ENCODE data around the gene SOX21.

SOX21 gene

DNA sequence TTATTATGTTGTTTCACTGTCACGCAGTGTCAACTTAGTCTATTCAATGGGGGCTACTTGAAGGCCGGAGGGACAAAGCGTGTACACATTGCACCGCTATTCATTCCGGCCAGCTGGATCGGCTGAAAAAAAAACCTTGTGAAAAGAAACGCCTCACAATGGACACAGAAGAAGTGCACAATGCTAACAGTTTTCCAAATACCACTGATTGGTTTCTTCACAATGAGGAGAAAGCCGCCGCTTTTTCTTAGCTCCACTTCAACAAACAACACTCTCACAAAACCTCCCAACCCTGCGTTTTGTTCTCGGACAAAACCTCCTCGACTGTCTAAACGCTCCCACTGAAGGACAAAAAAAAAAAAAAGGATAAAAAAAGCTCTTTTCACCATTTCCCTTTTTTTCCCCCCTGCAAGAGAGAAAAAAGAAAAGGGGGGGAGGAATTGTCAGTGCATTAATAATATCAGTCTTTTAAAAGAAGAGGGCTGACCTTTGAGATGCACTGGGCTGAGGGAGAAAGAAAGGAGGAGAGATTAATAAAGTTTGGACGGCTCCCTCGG, 5.4 kb downstream of the SOX21 start:
- H3K36me3 ChIP-seq (ENCODE audit: control insufficient read depth, insufficient read depth, low read length), result no peaks in the 10 kb centered on the region
- no peak overlapping the region for H3K9ac ChIP-seq (ENCODE audit: low read length)
- H3K27me3 ChIP-seq (ENCODE audit: control insufficient read depth, insufficient read depth, low read length), result peaks cover 66% of the 10 kb centered on the region
- H3K9me3 ChIP-seq (ENCODE audit: control insufficient read depth, low read length), result no peaks in the 10 kb centered on the region
- peaks cover 12% of the 10 kb centered on the region for H3K4me1 ChIP-seq (ENCODE audit: control insufficient read depth, insufficient read depth, low read length)
- no peak overlapping the region for H3K4me3 ChIP-seq (ENCODE audit: low read length)

DNA sequence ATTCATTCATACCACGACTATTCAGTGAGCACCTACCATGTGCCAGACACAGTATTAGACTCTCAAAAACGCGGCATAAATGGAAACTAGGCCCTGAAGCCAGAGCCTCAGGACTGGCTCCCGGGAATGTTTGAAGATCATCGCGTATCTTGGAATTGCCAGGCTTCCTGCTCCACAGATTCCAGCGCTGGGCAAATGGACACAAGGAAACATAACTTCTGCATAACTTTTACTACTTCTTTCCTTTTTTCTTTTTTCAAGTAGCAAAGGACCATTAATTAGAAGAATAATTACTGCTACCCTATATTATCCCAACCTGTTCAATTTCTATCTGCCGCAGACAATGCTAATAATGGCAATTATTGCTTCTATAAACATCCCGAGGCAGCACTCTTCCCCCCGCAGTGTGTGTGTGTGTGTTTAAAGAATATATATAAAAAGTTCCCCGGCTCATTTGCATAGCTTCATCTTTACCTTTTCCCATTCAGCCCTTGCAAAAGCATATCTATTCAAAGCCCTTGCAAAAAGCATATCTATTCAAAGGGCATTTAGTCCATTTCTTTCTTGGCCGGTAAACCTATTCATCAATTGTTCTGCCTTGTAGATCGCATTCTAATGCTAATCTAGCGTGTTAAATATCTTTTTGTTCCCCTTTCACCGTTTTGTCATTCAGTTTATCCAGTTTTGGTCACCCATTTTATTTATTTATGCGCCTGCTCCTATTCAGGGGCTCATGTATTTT, 6.1 kb downstream of the SOX21 start:
- H3K9ac ChIP-seq (ENCODE audit: low read length), result no peak overlapping the region
- H3K4me1 ChIP-seq (ENCODE audit: control insufficient read depth, insufficient read depth, low read length), result peaks cover 12% of the 10 kb centered on the region
- peaks cover 69% of the 10 kb centered on the region for H3K27me3 ChIP-seq (ENCODE audit: control insufficient read depth, insufficient read depth, low read length)
- no peaks in the 10 kb centered on the region for H3K36me3 ChIP-seq (ENCODE audit: control insufficient read depth, insufficient read depth, low read length)
- H3K4me3 ChIP-seq (ENCODE audit: low read length), result no peak overlapping the region
- no peaks in the 10 kb centered on the region for H3K9me3 ChIP-seq (ENCODE audit: control insufficient read depth, low read length)

DNA sequence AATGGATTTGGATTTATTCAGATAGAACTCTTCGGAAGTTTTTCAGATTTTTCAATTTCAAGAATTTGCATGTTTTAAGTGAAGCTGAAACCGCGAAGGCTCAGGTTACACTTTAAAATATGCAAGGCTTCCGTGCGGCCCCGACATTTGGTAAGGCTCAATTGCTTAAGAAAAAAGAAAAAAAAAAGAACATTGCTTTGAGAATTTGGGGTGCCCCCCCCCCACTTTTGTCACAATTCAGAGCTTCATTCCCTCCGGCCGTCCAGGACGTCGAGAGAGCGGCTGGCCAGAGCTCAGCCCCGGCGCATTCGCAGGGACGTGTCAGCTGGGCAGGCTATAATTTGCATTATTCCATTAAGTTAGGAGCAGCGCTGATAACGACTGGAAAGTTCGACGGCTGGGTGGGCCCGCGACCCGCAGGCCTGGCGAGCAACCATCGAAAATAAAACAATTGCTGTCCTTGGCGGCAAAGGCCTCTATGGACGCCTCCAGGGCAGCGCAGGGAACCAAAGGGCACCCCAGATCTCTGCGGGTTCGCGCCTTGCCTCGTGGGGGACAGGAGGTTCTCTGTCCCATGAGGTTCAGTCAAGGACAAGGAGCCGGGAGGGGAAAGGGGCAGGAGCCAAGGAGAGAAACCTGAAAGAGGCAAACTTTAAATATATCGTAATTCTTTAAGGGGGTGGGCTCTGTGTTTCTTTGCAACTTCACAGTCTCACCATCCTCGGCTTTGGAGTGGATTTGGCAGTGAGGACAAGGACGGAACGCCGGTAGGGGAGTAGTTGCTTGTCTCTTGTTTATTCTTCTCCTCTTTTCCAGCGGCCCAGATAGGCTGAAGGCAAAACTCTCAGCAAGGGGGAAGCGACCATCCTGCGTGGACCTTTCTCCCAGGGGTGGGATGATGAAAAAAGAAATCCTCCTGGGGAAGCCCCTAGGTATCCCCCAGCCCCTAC, 7.0 kb downstream of the SOX21 start:
- H3K27me3 ChIP-seq (ENCODE audit: control insufficient read depth, insufficient read depth, low read length), result peaks cover 68% of the 10 kb centered on the region
- peaks cover 12% of the 10 kb centered on the region for H3K4me1 ChIP-seq (ENCODE audit: control insufficient read depth, insufficient read depth, low read length)
- H3K9me3 ChIP-seq (ENCODE audit: control insufficient read depth, low read length), result no peaks in the 10 kb centered on the region
- H3K9ac ChIP-seq (ENCODE audit: low read length), result no peak overlapping the region
- H3K36me3 ChIP-seq (ENCODE audit: control insufficient read depth, insufficient read depth, low read length), result no peaks in the 10 kb centered on the region
- H3K4me3 ChIP-seq (ENCODE audit: low read length), result no peak overlapping the region

DNA sequence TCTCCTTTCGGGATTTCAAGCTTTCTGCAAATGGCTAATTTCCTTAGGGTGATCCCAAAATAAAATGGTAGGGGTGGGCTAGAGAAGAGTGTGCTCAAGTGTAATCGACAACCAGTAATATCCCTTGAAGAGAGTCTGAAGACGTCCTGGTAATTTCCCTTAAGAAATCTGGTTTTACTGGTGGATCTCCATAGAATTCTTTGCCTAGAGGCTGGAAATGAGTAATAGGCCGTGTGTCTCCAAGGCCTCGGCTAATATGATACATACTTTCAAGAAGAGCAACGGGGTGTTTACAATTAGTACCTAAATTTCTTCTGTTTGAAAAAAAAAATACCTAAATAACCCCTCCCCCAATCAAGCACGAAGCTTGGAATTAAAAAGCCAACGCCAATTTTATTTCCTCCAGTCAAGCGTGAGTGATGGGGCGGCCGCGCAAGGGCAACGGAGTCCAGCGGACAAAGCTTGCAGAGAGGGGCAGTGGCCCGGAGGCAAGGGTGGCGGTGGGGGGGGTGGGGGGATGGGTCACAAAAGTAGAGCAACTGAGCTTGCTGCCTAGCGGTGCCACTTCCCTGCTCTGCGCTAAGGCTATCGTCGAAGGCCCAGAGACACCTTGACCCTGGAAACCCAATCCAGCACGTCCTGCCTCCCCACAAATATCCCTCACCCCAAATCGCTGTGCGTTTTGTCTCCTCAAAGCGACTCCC, 7.8 kb downstream of the SOX21 start:
- peaks cover 68% of the 10 kb centered on the region for H3K27me3 ChIP-seq (ENCODE audit: control insufficient read depth, insufficient read depth, low read length)
- no peak overlapping the region for H3K9ac ChIP-seq (ENCODE audit: low read length)
- no peaks in the 10 kb centered on the region for H3K9me3 ChIP-seq (ENCODE audit: control insufficient read depth, low read length)
- H3K4me3 ChIP-seq (ENCODE audit: low read length), result no peak overlapping the region
- peaks cover 17% of the 10 kb centered on the region for H3K4me1 ChIP-seq (ENCODE audit: control insufficient read depth, insufficient read depth, low read length)
- no peaks in the 10 kb centered on the region for H3K36me3 ChIP-seq (ENCODE audit: control insufficient read depth, insufficient read depth, low read length)

- H3K4me1 ChIP-seq (ENCODE audit: control insufficient read depth, insufficient read depth, low read length), result peaks cover 17% of the 10 kb centered on the region
- H3K9me3 ChIP-seq (ENCODE audit: control insufficient read depth, low read length), result no peaks in the 10 kb centered on the region
- no peaks in the 10 kb centered on the region for H3K36me3 ChIP-seq (ENCODE audit: control insufficient read depth, insufficient read depth, low read length)
- peaks cover 62% of the 10 kb centered on the region for H3K27me3 ChIP-seq (ENCODE audit: control insufficient read depth, insufficient read depth, low read length)
- H3K9ac ChIP-seq (ENCODE audit: low read length), result no peak overlapping the region
- no peak overlapping the region for H3K4me3 ChIP-seq (ENCODE audit: low read length)
These were observed 8.5 kb downstream of the SOX21 start for GRCh38 chr13:94703721-94704314.

- Histone ChIP-seq H3K4me3 (ENCODE audit: low read length) (no peak overlapping the region), H3K9ac (ENCODE audit: low read length) (no peak overlapping the region), H3K9me3 (ENCODE audit: control insufficient read depth, low read length) (no peaks in the 10 kb centered on the region), H3K4me1 (ENCODE audit: control insufficient read depth, insufficient read depth, low read length) (peaks cover 17% of the 10 kb centered on the region), H3K36me3 (ENCODE audit: control insufficient read depth, insufficient read depth, low read length) (no peaks in the 10 kb centered on the region), H3K27me3 (ENCODE audit: control insufficient read depth, insufficient read depth, low read length) (peaks cover 59% of the 10 kb centered on the region)
These were observed 9.1 kb downstream of the SOX21 start for GRCh38 chr13:94703271-94703670.

- H3K4me1 ChIP-seq (ENCODE audit: control insufficient read depth, insufficient read depth, low read length), result peaks cover 17% of the 10 kb centered on the region
- H3K9ac ChIP-seq (ENCODE audit: low read length), result no peak overlapping the region
- H3K9me3 ChIP-seq (ENCODE audit: control insufficient read depth, low read length), result no peaks in the 10 kb centered on the region
- no peaks in the 10 kb centered on the region for H3K36me3 ChIP-seq (ENCODE audit: control insufficient read depth, insufficient read depth, low read length)
- peaks cover 52% of the 10 kb centered on the region for H3K27me3 ChIP-seq (ENCODE audit: control insufficient read depth, insufficient read depth, low read length)
- no peak overlapping the region for H3K4me3 ChIP-seq (ENCODE audit: low read length)
These were observed 9.9 kb downstream of the SOX21 start for GRCh38 chr13:94702181-94703041.

GRCh38 chr13:94701313-94702180, 10.8 kb downstream of the SOX21 start:
- H3K4me3 ChIP-seq (ENCODE audit: low read length), result no peak overlapping the region
- H3K9me3 ChIP-seq (ENCODE audit: control insufficient read depth, low read length), result no peaks in the 10 kb centered on the region
- peaks cover 17% of the 10 kb centered on the region for H3K4me1 ChIP-seq (ENCODE audit: control insufficient read depth, insufficient read depth, low read length)
- no peak overlapping the region for H3K9ac ChIP-seq (ENCODE audit: low read length)
- no peaks in the 10 kb centered on the region for H3K36me3 ChIP-seq (ENCODE audit: control insufficient read depth, insufficient read depth, low read length)
- H3K27me3 ChIP-seq (ENCODE audit: control insufficient read depth, insufficient read depth, low read length), result peaks cover 46% of the 10 kb centered on the region

GRCh38 chr13:94700536-94700935, 11.8 kb downstream of the SOX21 start:
- Histone ChIP-seq H3K27me3 (ENCODE audit: control insufficient read depth, insufficient read depth, low read length) (peaks cover 38% of the 10 kb centered on the region), H3K4me1 (ENCODE audit: control insufficient read depth, insufficient read depth, low read length) (peaks cover 17% of the 10 kb centered on the region), H3K9me3 (ENCODE audit: control insufficient read depth, low read length) (no peaks in the 10 kb centered on the region), H3K9ac (ENCODE audit: low read length) (no peak overlapping the region), H3K4me3 (ENCODE audit: low read length) (no peak overlapping the region), H3K36me3 (ENCODE audit: control insufficient read depth, insufficient read depth, low read length) (no peaks in the 10 kb centered on the region)

DNA sequence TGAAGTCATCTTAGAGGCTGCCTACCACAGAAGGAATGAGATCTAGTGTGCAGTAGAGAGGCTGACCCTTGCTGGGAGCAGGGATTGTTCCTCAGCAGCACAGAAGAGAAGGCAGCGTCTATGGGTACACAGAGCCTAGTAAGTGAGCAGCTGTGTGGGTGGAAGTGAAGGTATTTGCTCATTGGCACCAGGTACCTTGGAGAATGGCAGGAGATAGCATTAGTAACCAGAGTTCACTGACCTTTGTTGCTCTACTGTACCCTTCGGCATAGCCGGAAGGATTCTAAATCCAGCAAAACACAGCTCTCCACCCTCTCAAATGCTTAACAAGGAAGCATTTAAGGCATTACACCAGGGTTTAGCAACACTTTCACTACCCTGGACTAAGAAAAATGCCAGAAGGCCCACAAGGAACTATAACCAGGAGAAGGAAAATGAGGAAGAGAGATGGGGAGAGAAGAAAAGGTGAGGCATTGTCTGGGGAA, 12.3 kb downstream of the SOX21 start:
- Histone ChIP-seq H3K4me3 (ENCODE audit: low read length) (no peak overlapping the region), H3K4me1 (ENCODE audit: control insufficient read depth, insufficient read depth, low read length) (peaks cover 17% of the 10 kb centered on the region), H3K9me3 (ENCODE audit: control insufficient read depth, low read length) (no peaks in the 10 kb centered on the region), H3K9ac (ENCODE audit: low read length) (no peak overlapping the region), H3K27me3 (ENCODE audit: control insufficient read depth, insufficient read depth, low read length) (peaks cover 34% of the 10 kb centered on the region), H3K36me3 (ENCODE audit: control insufficient read depth, insufficient read depth, low read length) (no peaks in the 10 kb centered on the region)

Data from mucosa of stomach (tissue), 1 donor.